ENCODE measurements around the gene FRMD5.

DNA sequence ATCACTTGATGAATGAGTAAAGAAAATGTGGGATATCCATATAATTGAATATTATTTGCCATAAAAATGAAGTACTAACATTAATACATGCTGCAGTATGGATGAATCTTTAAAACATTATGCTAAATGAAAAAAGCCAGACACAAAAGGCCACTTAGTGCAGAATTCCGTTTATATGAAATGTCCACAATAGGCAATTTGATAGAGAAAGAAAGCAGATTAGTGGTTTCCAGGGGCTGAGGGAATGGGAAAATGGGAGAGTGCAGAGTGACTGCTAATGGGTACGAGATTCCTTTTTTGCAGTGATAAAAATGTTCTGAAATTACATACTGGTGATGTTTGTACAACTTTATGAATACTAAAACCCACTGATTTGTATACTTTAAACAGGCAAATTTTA, 126.7 kb downstream of the FRMD5 start:
- TF ChIP-seq POLR2A (IDR thresholded peaks at IDR 0.05) (no peak), EP300 (IDR thresholded peaks at IDR 0.05) (no peak)
- TF ChIP-seq, protein P1, sequence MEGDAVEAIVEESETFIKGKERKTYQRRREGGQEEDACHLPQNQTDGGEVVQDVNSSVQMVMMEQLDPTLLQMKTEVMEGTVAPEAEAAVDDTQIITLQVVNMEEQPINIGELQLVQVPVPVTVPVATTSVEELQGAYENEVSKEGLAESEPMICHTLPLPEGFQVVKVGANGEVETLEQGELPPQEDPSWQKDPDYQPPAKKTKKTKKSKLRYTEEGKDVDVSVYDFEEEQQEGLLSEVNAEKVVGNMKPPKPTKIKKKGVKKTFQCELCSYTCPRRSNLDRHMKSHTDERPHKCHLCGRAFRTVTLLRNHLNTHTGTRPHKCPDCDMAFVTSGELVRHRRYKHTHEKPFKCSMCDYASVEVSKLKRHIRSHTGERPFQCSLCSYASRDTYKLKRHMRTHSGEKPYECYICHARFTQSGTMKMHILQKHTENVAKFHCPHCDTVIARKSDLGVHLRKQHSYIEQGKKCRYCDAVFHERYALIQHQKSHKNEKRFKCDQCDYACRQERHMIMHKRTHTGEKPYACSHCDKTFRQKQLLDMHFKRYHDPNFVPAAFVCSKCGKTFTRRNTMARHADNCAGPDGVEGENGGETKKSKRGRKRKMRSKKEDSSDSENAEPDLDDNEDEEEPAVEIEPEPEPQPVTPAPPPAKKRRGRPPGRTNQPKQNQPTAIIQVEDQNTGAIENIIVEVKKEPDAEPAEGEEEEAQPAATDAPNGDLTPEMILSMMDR (IDR thresholded peaks at IDR 0.05) = no peak
